IMR-90 (cell line): ENCODE measurements around the gene SFTPD. TPM values are rescaled to one million over a fixed set of nuclear protein-coding genes. Genes with fewer than 3 reads are reported as not detected.

Experiments used
- ATAC-seq: fragments of 200-7000 bp; cut with Tn5 transposase; 2 replicates; pipeline ENCODE4 v1.9.1; 2020; ENCODE audit warnings: low read depth, mild to moderate bottlenecking, moderate library complexity
- BruUV-seq: library from RNA; stranded (reverse); fragments of 400-500 nt; replicated peaks from 2 replicates; lab custom pipeline; 2021; lab: Mats Ljungman, UMichigan
- CTCF ChIA-PET: fragments of 300-600 bp; formaldehyde crosslinking; extraction: SDS; loops from one replicate; lab custom pipeline; 2021; ENCODE audit warnings: antibody characterized with exemption; lab: Yijun Ruan, JAX
- POLR2A ChIA-PET: fragments of 300-600 bp; sonication (Branson Sonifier 250); formaldehyde crosslinking; loops from one replicate; lab custom pipeline; 2022; ENCODE audit warnings: antibody characterized with exemption; ENCODE audit not compliant: unreplicated experiment; lab: Charles Lee
- DNase-seq: peaks from one replicate; pipeline ENCODE4 v3.0.0; 2013
- H2AFZ ChIP-seq: replicated peaks from 2 replicates; pipeline ENCODE3; 2013; ENCODE audit warnings: low read length, mild to moderate bottlenecking; ENCODE audit not compliant: poor library complexity
- H2AK5ac ChIP-seq: 2 replicates; pipeline ENCODE4 v1.6.1; 2013; ENCODE audit warnings: low read depth, low read length, inconsistent platforms
- H2AK9ac ChIP-seq: replicated peaks from 2 replicates; pipeline ENCODE3; 2013; ENCODE audit warnings: mild to moderate bottlenecking, low read depth, low read length, moderate library complexity; ENCODE audit not compliant: poor library complexity
- H2BK120ac ChIP-seq: 2 replicates; pipeline ENCODE4 v1.6.1; 2013; ENCODE audit warnings: low read depth, low read length, inconsistent platforms
- H2BK15ac ChIP-seq: 3 replicates; pipeline ENCODE4 v1.6.1; 2013; ENCODE audit warnings: low read depth, low read length, inconsistent platforms
- H2BK20ac ChIP-seq: 2 replicates; pipeline ENCODE4 v1.6.1; 2013; ENCODE audit warnings: low read depth, mild to moderate bottlenecking, inconsistent platforms, low read length, moderate library complexity
- H2BK5ac ChIP-seq: 2 replicates; pipeline ENCODE4 v1.6.1; 2013; ENCODE audit warnings: mild to moderate bottlenecking, low read depth, low read length, inconsistent platforms; ENCODE audit not compliant: poor library complexity, severe bottlenecking
- H3K14ac ChIP-seq: replicated peaks from 2 replicates; pipeline ENCODE4 v1.6.1; 2013; ENCODE audit warnings: low read depth, low read length, inconsistent platforms
- H3K18ac ChIP-seq: 2 replicates; pipeline ENCODE4 v1.6.1; 2013; ENCODE audit warnings: low read depth, low read length, control low read depth
- H3K23ac ChIP-seq: 2 replicates; pipeline ENCODE4 v1.6.1; 2013; ENCODE audit warnings: low read depth, low read length, inconsistent platforms
- H3K27ac ChIP-seq: 2 replicates; pipeline ENCODE4 v1.5.1; 2013; ENCODE audit warnings: mild to moderate bottlenecking, control low read depth, low read length; ENCODE audit not compliant: insufficient read depth
- H3K27me3 ChIP-seq: 2 replicates; pipeline ENCODE4 v1.6.1; 2013; ENCODE audit warnings: low read length; ENCODE audit not compliant: control insufficient read depth, insufficient read depth
- H3K36me3 ChIP-seq: 2 replicates; pipeline ENCODE4 v1.6.1; 2013; ENCODE audit warnings: low read length, mixed read lengths; ENCODE audit not compliant: control insufficient read depth, insufficient read depth
- H3K4ac ChIP-seq: 2 replicates; pipeline ENCODE4 v1.6.1; 2013; ENCODE audit warnings: low read depth, low read length, inconsistent platforms
- H3K4me1 ChIP-seq: 2 replicates; pipeline ENCODE4 v1.6.1; 2013; ENCODE audit warnings: low read length, mixed read lengths; ENCODE audit not compliant: control insufficient read depth, insufficient read depth
- H3K4me2 ChIP-seq: 2 replicates; pipeline ENCODE4 v1.6.1; 2013; ENCODE audit warnings: low read depth, mild to moderate bottlenecking, control low read depth, low read length, moderate library complexity
- H3K4me3 ChIP-seq: 2 replicates; pipeline ENCODE4 v1.5.1; 2013; ENCODE audit warnings: low read depth, mild to moderate bottlenecking, control low read depth, low read length, moderate library complexity; ENCODE audit not compliant: insufficient read depth
- H3K56ac ChIP-seq: 2 replicates; pipeline ENCODE4 v1.6.1; 2013; ENCODE audit warnings: low read length, inconsistent platforms; ENCODE audit not compliant: insufficient read depth; ENCODE audit errors: extremely low read depth
- H3K79me1 ChIP-seq, 2 experiments: 2 replicates each; pipeline ENCODE4 v1.6.1; 2013; ENCODE audit warnings: low read length in 2 of 2, inconsistent platforms in 1 of 2, low read depth in 1 of 2
- H3K9ac ChIP-seq: 2 replicates; pipeline ENCODE4 v1.6.1; 2013; ENCODE audit warnings: low read depth, low read length, control low read depth
- H3K9me1 ChIP-seq: 2 replicates; pipeline ENCODE4 v1.6.1; 2013; ENCODE audit warnings: low read length, inconsistent platforms; ENCODE audit not compliant: insufficient read depth
- H3K9me3 ChIP-seq: 2 replicates; pipeline ENCODE4 v1.6.1; 2013; ENCODE audit warnings: low read length; ENCODE audit not compliant: control insufficient read depth, insufficient read depth
- H4K20me1 ChIP-seq: 2 replicates; pipeline ENCODE4 v1.6.1; 2013; ENCODE audit warnings: low read length, inconsistent platforms; ENCODE audit not compliant: insufficient read depth
- H4K5ac ChIP-seq: 2 replicates; pipeline ENCODE4 v1.6.1; 2013; ENCODE audit warnings: mild to moderate bottlenecking, low read depth, low read length, control low read depth
- H4K8ac ChIP-seq, 2 experiments: 2 replicates each; pipeline ENCODE4 v1.6.1; 2013; ENCODE audit warnings: low read depth in 2 of 2, low read length in 2 of 2, control low read depth in 1 of 2, inconsistent platforms in 1 of 2
- H4K91ac ChIP-seq: 2 replicates; pipeline ENCODE4 v1.6.1; 2013; ENCODE audit warnings: low read depth, low read length, inconsistent platforms; ENCODE audit not compliant: insufficient read depth
- CEBPB ChIP-seq: IDR thresholded peaks from 2 replicates; pipeline ENCODE4 v1.6.1; 2012; ENCODE audit warnings: low read depth, low read length, improper control_type of control experiment
- CHD1 ChIP-seq: IDR thresholded peaks from 2 replicates; pipeline ENCODE4 v1.6.1; 2012; ENCODE audit warnings: low read depth, low read length, improper control_type of control experiment
- CTCF ChIP-seq: conservative IDR thresholded peaks from 2 replicates; pipeline ENCODE4 v1.5.1; 2012; ENCODE audit warnings: mild to moderate bottlenecking, low read depth, low read length, improper control_type of control experiment
- NFE2L2 ChIP-seq: fragments of 150-350 bp; IDR thresholded peaks from 2 replicates; pipeline ENCODE4 v1.6.1; 2016; ENCODE audit warnings: low read depth, mild to moderate bottlenecking, low read length
- POLR2A ChIP-seq: IDR thresholded peaks from 2 replicates; pipeline ENCODE4 v1.6.1; 2012; ENCODE audit warnings: mild to moderate bottlenecking, low read depth, low read length
- RAD21 ChIP-seq: IDR thresholded peaks from 2 replicates; pipeline ENCODE4 v1.6.1; 2012; ENCODE audit warnings: low read length, improper control_type of control experiment
- RCOR1 ChIP-seq: IDR thresholded peaks from 2 replicates; pipeline ENCODE4 v1.6.1; 2012; ENCODE audit warnings: mild to moderate bottlenecking, low read length, improper control_type of control experiment; ENCODE audit not compliant: insufficient replicate concordance
- WGBS, 2 experiments: methylation state at CpG; one replicate each; pipeline versions ENCODE4 v1.1.5 to v1.1.7; 2013; ENCODE audit warnings: missing lambda C conversion rate in 2 of 2; ENCODE audit not compliant: insufficient read length in 1 of 2; ENCODE audit errors: extremely low coverage in 2 of 2; 5-methylcytosine and 5-hydroxymethylcytosine counted together
- dilution Hi-C: fragments of 300-500 bp; cut with HindIII; formaldehyde crosslinking; loops from one replicate; pipeline ENCODE4 v1.14.3; 2018; ENCODE audit warnings: low sequenced_read_pairs; ENCODE audit not compliant: unreplicated experiment
- in situ Hi-C: fragments of 300-500 bp; cut with MboI; formaldehyde crosslinking; loops from 3 replicates; pipeline ENCODE4 v1.14.3; 2019; ENCODE audit warnings: low sequenced_read_pairs, inconsistent platforms, mixed read lengths
- intact Hi-C: fragments of 100-400 bp; cut with micrococcal nuclease; formaldehyde crosslinking; loops from 2 replicates; pipeline ENCODE4 v1.10.0; 2022
- polyA plus RNA-seq, 3 experiments: library from polyadenylated mRNA; depleted of rRNA; stranded (reverse); fragments of >200 nt; gene quantifications; 2 replicates each; pipeline ENCODE4 v1.2.3, GENCODE V29; 2012; ENCODE audit warnings: low replicate concordance in 1 of 3
- total RNA-seq: library from RNA; depleted of rRNA; stranded (reverse); fragments of >200 nt; gene quantifications from 2 replicates; pipeline ENCODE4 v1.2.3, GENCODE V29; 2012

The SFTPD gene
- total and polyA plus RNA-seq, 2 of the 4 experiments (the other 2 are of a cell fraction), result not detected

- no CpG with 5 or more reads among the region's 3 CpGs for WGBS, 2 experiments
- no peaks in the 10 kb centered on the region for H3K36me3 ChIP-seq
Observed at GRCh38 chr10:79933961-79934360, 14.9 kb downstream of the SFTPD start.

More at GRCh38 chr10:79933961-79934360, 14.9 kb downstream of the SFTPD start:
- TF ChIP-seq CTCF (no peak), NFE2L2 (no peak), CHD1 (no peak), RCOR1 (no peak), POLR2A (no peak), RAD21 (no peak), CEBPB (no peak)
- no peak overlapping the region for H2BK5ac ChIP-seq
- H4K5ac ChIP-seq, result no peak overlapping the region
- no peak overlapping the region for H3K56ac ChIP-seq
- no peak overlapping the region for H3K9ac ChIP-seq
- BruUV-seq, result no TSS peak
- H4K91ac ChIP-seq, result no peak overlapping the region
- no peak overlapping the region for H3K4ac ChIP-seq
- no peak overlapping the region for H2AK9ac ChIP-seq
- no peaks in the 10 kb centered on the region for H4K20me1 ChIP-seq
- no peak overlapping the region for H2BK15ac ChIP-seq
- no peak overlapping the region for H3K14ac ChIP-seq
- no peaks in the 10 kb centered on the region for H3K9me3 ChIP-seq
- no peak overlapping the region for H2BK20ac ChIP-seq
- intact Hi-C loops (no loop called here), dilution Hi-C loops (no loop called here), in situ Hi-C loops (loop anchor here (5.0 to 10.0 kb wide), 2 partner anchors 331 to 372 kb away; partner anchors contain the start of gene SFTPA2)
- H3K27me3 ChIP-seq, result peaks cover 23% of the 10 kb centered on the region
- no peak overlapping the region for H3K27ac ChIP-seq
- no peak overlapping the region for H3K4me3 ChIP-seq
- ATAC-seq (no peak), DNase-seq (no peak)
- H2BK120ac ChIP-seq, result no peak overlapping the region
- no peak overlapping the region for H2AK5ac ChIP-seq
- H3K9me1 ChIP-seq, result no peaks in the 10 kb centered on the region
- ChIA-PET CTCF (no interaction called here), POLR2A (no interaction called here)
- H4K8ac ChIP-seq, result no peak overlapping the region
- H3K4me2 ChIP-seq, result no peak overlapping the region
- no peak overlapping the region for H3K18ac ChIP-seq
- H3K23ac ChIP-seq, result no peak overlapping the region
- H3K4me1 ChIP-seq, result no peaks in the 10 kb centered on the region
- H2AFZ ChIP-seq, result no peak overlapping the region
- H3K79me1 ChIP-seq, result no peaks in the 10 kb centered on the region
